Right atrium auricular region (tissue), 2 donors: ENCODE results near the gene MALRD1. TPM values are rescaled to one million over a fixed set of nuclear protein-coding genes. Genes with fewer than 3 reads are reported as not detected.
"Not testable (repeated sequence)": the region's sequence is repeated elsewhere in the genome, so short reads cannot be mapped to it uniquely, and the experiment has no call there.

ENCODE experiments used
- DNase-seq: peaks from one replicate; pipeline ENCODE4 v3.0.0-alpha.2; 2019; ENCODE audit warnings: low spot score
- H3K27ac ChIP-seq, 2 donors: fragments of 200-600 bp; sonication (generic); 1 replicate in 1 of 2; 2 replicates in 1 of 2; pipeline ENCODE4 v1.5.1; 2016 to 2019
- H3K27me3 ChIP-seq, 2 donors: fragments of 200-600 bp; sonication (generic); one replicate each; pipeline versions ENCODE4 v1.5.1 to v1.6.0; 2017 to 2019
- H3K36me3 ChIP-seq: fragments of 200-600 bp; sonication (generic); one replicate; pipeline ENCODE4 v1.5.1; 2016
- H3K4me1 ChIP-seq, 2 donors: fragments of 200-600 bp; sonication (generic); one replicate each; pipeline versions ENCODE4 v1.5.1 to v1.6.0; 2017 to 2019
- H3K4me3 ChIP-seq, 2 donors: fragments of 200-600 bp; sonication (generic); 1 replicate in 1 of 2; 2 replicates in 1 of 2; pipeline ENCODE4 v1.5.1; 2017 to 2019; ENCODE audit warnings: mild to moderate bottlenecking in 1 of 2, moderate library complexity in 1 of 2
- H3K9me3 ChIP-seq, 2 donors: fragments of 200-600 bp; sonication (generic); one replicate each; pipeline ENCODE4 v1.5.1; 2019
- total RNA-seq, 2 donors: library from RNA; depleted of rRNA; stranded (reverse); fragments of >200 nt; gene quantifications; one replicate each; pipeline ENCODE4 v1.1.0, GENCODE V29; 2016
- TF ChIP-seq, protein P1 (sequence below), 2 donors: fragments of 200-600 bp; sonication (generic); IDR thresholded peaks; one replicate each; pipeline ENCODE4 v1.5.1; 2019; ENCODE audit warnings: antibody characterized with exemption in 2 of 2

MALRD1 gene
- total RNA-seq, 2 donors from 2014 or later: 0.71 to 1.3 TPM

DNA sequence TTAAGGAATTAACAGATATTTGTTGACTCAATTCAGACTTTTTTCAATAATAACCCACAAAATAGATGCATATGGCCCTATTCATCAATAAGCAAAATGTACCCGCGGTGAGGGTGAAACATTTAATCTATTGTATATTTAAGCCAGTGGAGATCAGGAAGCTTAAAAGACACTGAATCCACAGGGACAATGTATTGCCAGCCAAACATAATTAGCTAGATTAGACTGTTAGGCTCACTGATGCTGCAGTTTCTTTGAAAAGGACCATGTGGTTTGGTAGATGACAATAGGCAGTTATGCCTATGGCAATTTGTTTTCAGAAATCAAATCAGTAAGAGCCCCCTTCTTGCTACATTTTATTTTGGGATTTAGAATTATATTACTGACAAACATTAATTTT, 680.4 kb downstream of the MALRD1 start:
- no peak overlapping the region for H3K4me3 ChIP-seq
- no peaks in the 10 kb centered on the region for H3K4me1 ChIP-seq
- no peaks in the 10 kb centered on the region for H3K27me3 ChIP-seq
- TF ChIP-seq, protein P1, sequence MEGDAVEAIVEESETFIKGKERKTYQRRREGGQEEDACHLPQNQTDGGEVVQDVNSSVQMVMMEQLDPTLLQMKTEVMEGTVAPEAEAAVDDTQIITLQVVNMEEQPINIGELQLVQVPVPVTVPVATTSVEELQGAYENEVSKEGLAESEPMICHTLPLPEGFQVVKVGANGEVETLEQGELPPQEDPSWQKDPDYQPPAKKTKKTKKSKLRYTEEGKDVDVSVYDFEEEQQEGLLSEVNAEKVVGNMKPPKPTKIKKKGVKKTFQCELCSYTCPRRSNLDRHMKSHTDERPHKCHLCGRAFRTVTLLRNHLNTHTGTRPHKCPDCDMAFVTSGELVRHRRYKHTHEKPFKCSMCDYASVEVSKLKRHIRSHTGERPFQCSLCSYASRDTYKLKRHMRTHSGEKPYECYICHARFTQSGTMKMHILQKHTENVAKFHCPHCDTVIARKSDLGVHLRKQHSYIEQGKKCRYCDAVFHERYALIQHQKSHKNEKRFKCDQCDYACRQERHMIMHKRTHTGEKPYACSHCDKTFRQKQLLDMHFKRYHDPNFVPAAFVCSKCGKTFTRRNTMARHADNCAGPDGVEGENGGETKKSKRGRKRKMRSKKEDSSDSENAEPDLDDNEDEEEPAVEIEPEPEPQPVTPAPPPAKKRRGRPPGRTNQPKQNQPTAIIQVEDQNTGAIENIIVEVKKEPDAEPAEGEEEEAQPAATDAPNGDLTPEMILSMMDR (IDR thresholded peaks at IDR 0.05): no peak
- H3K9me3 ChIP-seq: no peaks in the 10 kb centered on the region
- H3K27ac ChIP-seq: no peak overlapping the region
- DNase-seq: no peak
- no peaks in the 10 kb centered on the region for H3K36me3 ChIP-seq

DNA sequence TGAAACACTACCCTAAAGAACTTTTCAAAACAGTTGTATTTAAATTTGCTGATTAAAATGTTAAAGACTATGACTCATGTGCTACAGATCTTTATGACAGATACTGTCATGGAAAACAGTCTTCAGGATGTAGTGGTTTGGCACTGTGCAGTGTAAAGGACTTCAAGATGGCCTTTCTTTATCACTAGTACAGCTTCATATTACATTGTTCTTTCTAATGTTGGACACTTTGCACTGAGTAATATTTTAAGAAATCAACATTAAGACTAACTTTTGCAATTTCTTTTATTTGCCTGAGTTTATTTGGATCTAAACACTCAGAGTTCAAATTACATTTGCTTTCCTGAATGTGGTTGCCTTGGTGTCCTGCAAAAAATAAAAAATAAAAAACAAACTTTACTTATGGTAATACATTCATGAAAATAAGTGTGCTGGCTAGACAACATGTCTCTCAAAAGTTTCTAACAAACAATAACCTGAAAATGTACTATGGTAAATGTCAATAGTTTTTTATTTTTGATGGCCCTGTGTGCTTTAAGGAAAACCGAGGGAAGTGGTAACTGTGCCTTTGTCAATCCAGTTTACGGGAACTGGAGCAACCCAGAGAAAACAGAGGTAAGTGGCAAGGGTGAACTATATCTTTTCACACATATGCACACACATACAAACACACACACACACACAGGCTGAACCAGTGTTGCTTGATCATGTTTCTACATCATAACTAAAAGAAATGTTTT, 681.7 kb downstream of the MALRD1 start:
- TF ChIP-seq, protein P1 (IDR thresholded peaks at IDR 0.05): no peak
- H3K9me3 ChIP-seq: no peaks in the 10 kb centered on the region
- DNase-seq: no peak
- H3K27me3 ChIP-seq: no peaks in the 10 kb centered on the region
- no peaks in the 10 kb centered on the region for H3K36me3 ChIP-seq
- no peak overlapping the region for H3K27ac ChIP-seq
- H3K4me3 ChIP-seq: no peak overlapping the region
- H3K4me1 ChIP-seq: no peaks in the 10 kb centered on the region

DNA sequence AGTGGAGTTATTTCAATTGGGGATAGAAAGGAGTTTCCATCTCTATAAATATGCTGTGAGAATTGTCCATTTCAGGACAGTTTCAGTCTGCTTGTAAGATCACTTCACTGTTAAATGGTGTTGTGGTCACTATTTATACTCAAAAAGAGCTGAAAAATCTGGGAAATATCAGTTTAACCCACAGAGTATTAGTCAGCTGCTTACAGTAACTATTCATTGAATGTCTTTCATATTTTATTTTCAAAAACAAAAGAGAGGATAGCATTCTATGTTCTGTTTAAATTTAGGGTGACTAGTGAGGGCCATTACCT, 682.3 kb downstream of the MALRD1 start:
- Histone ChIP-seq H3K36me3 (no peaks in the 10 kb centered on the region), H3K27me3 (no peaks in the 10 kb centered on the region), H3K27ac (no peak overlapping the region), H3K4me3 (no peak overlapping the region), H3K4me1 (no peaks in the 10 kb centered on the region), H3K9me3 (no peaks in the 10 kb centered on the region)
- TF ChIP-seq, protein P1 (IDR thresholded peaks at IDR 0.05): no peak
- no peak for DNase-seq

DNA sequence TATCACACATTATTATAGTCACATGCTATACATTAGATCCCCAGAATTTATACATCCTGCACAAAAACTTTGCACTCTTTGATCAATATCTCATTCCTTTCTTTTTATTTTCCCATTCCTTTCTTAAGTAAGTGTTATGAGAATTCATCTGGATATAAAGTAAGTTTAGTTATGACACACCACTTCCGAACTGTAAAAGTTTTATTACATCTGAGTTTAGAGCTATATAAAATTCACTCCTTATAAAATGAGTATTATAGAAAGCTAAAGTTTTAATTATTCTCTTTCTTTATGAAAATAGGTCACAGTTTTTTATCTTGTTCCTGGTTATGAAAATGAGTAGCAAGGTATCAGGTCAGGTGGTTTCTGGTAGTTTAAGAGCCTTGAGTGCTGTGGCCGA, 683.0 kb downstream of the MALRD1 start:
- DNase-seq: no peak
- Histone ChIP-seq H3K4me1 (no peaks in the 10 kb centered on the region), H3K27ac (no peak overlapping the region), H3K9me3 (no peaks in the 10 kb centered on the region), H3K27me3 (no peaks in the 10 kb centered on the region), H3K36me3 (no peaks in the 10 kb centered on the region), H3K4me3 (no peak overlapping the region)
- TF ChIP-seq, protein P1 (IDR thresholded peaks at IDR 0.05): no peak

DNA sequence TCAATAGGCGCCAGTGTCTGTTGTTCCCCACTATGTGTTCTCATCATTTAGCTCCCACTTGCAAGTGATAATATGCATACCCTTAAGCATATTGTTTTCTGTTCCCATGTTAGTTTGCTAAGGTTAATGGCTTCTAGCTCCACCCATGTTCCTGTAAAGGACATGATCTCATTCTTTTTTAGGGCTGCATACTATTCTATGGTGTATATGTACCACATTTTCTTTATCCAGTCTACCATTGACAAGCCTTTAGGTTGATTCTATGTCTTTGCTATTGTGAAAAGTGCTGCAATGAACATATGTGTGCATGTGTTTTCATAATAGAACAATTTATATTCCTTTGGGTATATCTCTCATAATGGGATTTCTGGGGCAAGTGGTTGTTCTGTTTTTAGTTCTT, 689.8 kb downstream of the MALRD1 start:
- no peaks in the 10 kb centered on the region for H3K36me3 ChIP-seq
- H3K27me3 ChIP-seq: no peaks in the 10 kb centered on the region
- no peak for DNase-seq
- TF ChIP-seq, protein P1 (IDR thresholded peaks at IDR 0.05): no peak
- H3K27ac ChIP-seq: no peak overlapping the region
- no peak overlapping the region for H3K4me3 ChIP-seq
- H3K4me1 ChIP-seq: no peaks in the 10 kb centered on the region
- H3K9me3 ChIP-seq: peaks cover 0 to 3% of the 10 kb centered on the region in 2 donors

DNA sequence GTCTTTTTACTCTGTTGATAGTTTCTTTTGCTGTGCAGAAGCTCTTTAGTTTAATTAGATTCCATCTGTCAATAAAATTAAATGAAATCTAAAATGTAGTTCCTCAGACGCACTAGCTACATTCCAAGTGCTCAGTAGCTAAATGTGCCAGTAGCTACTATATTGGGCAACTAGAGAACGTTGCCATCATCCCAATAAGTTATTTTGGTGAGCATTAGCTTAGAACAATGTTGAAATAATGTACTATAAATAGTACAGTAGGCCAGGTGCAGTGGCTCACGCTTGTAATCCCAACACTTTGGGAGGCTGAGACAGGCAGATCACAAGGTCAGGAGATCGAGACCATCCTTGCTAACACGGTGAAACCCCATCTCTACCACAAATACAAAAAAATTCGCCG, 690.6 kb downstream of the MALRD1 start:
- not testable (repeated sequence) for H3K9me3 ChIP-seq, DNase-seq, H3K27ac ChIP-seq, H3K4me1 ChIP-seq, H3K36me3 ChIP-seq, H3K4me3 ChIP-seq, H3K27me3 ChIP-seq

DNA sequence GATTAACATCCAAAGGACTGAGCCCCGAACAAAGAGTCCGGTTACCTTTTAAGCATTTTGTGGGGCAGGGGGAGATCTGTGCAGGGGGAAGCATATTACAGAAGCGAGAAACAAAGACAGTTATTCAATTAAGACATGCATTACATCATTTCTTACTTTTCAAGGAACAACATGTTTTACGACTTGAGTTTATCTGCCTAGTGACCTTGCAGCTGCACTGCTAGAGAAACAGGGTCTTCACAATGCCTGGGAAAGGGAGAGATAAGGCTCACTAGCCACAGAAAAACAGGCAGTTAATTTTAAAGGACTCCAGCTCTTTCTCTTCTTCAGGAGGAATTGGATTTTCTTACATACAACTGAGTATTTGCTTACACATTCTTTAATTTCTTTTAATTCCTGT, 693.5 kb downstream of the MALRD1 start:
- H3K27ac ChIP-seq, H3K4me1 ChIP-seq, H3K4me3 ChIP-seq, H3K27me3 ChIP-seq, DNase-seq, H3K9me3 ChIP-seq, H3K36me3 ChIP-seq: not testable (repeated sequence)
